Liver (tissue), 9 donors: ENCODE data around the gene ABLIM1. TPM values are rescaled to one million over a fixed set of nuclear protein-coding genes. Genes with fewer than 3 reads are reported as not detected.

ENCODE experiments used
- DNase-seq: peaks from one replicate; pipeline ENCODE4 v3.0.0-alpha.2; 2017; ENCODE audit warnings: low spot score
- H3K27ac ChIP-seq, 2 donors: one replicate each; pipeline ENCODE4 v1.7.0; 2013; ENCODE audit warnings: inconsistent platforms in 2 of 2, low read length in 2 of 2, control low read depth in 1 of 2, low read depth in 1 of 2, mild to moderate bottlenecking in 1 of 2
- H3K27me3 ChIP-seq, 4 donors: one replicate each; pipeline versions ENCODE4 v1.6.1 to v1.7.0; 2013; ENCODE audit warnings: low read length in 3 of 4, inconsistent platforms in 1 of 4, mild to moderate bottlenecking in 1 of 4, moderate library complexity in 1 of 4; ENCODE audit not compliant: control insufficient read depth in 4 of 4, insufficient read depth in 4 of 4
- H3K36me3 ChIP-seq, 4 donors: one replicate each; pipeline versions ENCODE4 v1.6.1 to v1.7.0; 2013; ENCODE audit warnings: low read length in 3 of 4, mild to moderate bottlenecking in 3 of 4, low read depth in 1 of 4, moderate library complexity in 1 of 4; ENCODE audit not compliant: control insufficient read depth in 4 of 4, insufficient read depth in 3 of 4
- H3K4me1 ChIP-seq, 4 donors: one replicate each; pipeline versions ENCODE4 v1.6.1 to v1.7.0; 2013; ENCODE audit warnings: low read length in 3 of 4, mild to moderate bottlenecking in 3 of 4, moderate library complexity in 1 of 4; ENCODE audit not compliant: control insufficient read depth in 4 of 4, insufficient read depth in 4 of 4
- H3K4me3 ChIP-seq, 3 donors: one replicate each; pipeline versions ENCODE4 v1.6.1 to v1.7.0; 2013; ENCODE audit warnings: low read length in 3 of 3, control low read depth in 1 of 3, low read depth in 1 of 3, mild to moderate bottlenecking in 1 of 3
- H3K9ac ChIP-seq, 2 donors: one replicate each; pipeline ENCODE4 v1.7.0; 2013; ENCODE audit warnings: low read length in 2 of 2, mild to moderate bottlenecking in 2 of 2, moderate library complexity in 2 of 2, control low read depth in 1 of 2, low read depth in 1 of 2
- H3K9me3 ChIP-seq, 4 donors: one replicate each; pipeline versions ENCODE4 v1.6.1 to v1.7.0; 2013; ENCODE audit warnings: low read length in 3 of 4; ENCODE audit not compliant: control insufficient read depth in 4 of 4
- FOXA2 ChIP-seq: IDR thresholded peaks from 2 replicates; pipeline ENCODE4 v1.6.1; 2016; ENCODE audit warnings: antibody characterized with exemption
- HNF4A ChIP-seq, 2 donors: conservative IDR thresholded peaks; 2 replicates each; pipeline ENCODE4 v1.6.1; 2016; ENCODE audit warnings: antibody characterized with exemption in 2 of 2, mild to moderate bottlenecking in 2 of 2
- HNF4G ChIP-seq: IDR thresholded peaks from 2 replicates; pipeline ENCODE4 v1.6.1; 2016; ENCODE audit warnings: antibody characterized with exemption
- JUND ChIP-seq, 2 donors: IDR thresholded peaks; 2 replicates each; pipeline ENCODE4 v1.6.1; 2016; ENCODE audit warnings: antibody characterized with exemption in 2 of 2
- RXRA ChIP-seq, 2 donors: IDR thresholded peaks; 2 replicates each; pipeline ENCODE4 v1.6.1; 2017 to 2018; ENCODE audit warnings: antibody characterized with exemption in 2 of 2, mild to moderate bottlenecking in 1 of 2
- SP1 ChIP-seq: IDR thresholded peaks from 2 replicates; pipeline ENCODE4 v1.6.1; 2018; ENCODE audit warnings: antibody characterized with exemption, mild to moderate bottlenecking
- TAF1 ChIP-seq: conservative IDR thresholded peaks from 2 replicates; pipeline ENCODE4 v1.6.1; 2016; ENCODE audit warnings: antibody characterized with exemption, mild to moderate bottlenecking
- WGBS: extraction: QIAGEN DNeasy Blood & Tissue Kit; methylation state at CpG from one replicate; pipeline ENCODE4 v1.1.7; 2013; 5-methylcytosine and 5-hydroxymethylcytosine counted together
- polyA plus RNA-seq, 2 donors: library from polyadenylated mRNA; stranded (reverse) in 1 of 2; unstranded in 1 of 2; fragments of 200-250 nt in 1 of 2; fragments of >200 nt in 1 of 2; fragmentation: Nextera tagmentation in 1 of 2; extraction: Ambion mirVana in 1 of 2; gene quantifications; one replicate each; pipeline versions ENCODE4 v1.2.1 to v1.2.3, GENCODE V29; 2013 to 2015
- total RNA-seq, 2 donors: library from RNA; depleted of rRNA; stranded (reverse); fragments of >200 nt; gene quantifications; one replicate each; pipeline ENCODE4 v1.2.3, GENCODE V29; 2014
- TF ChIP-seq, protein P1 (sequence below): IDR thresholded peaks from 2 replicates; pipeline ENCODE4 v1.6.1; 2016; ENCODE audit warnings: antibody characterized with exemption
- TF ChIP-seq, protein P2 (sequence below): IDR thresholded peaks from 2 replicates; pipeline ENCODE4 v1.6.1; 2016; ENCODE audit warnings: antibody characterized with exemption, mild to moderate bottlenecking
- TF ChIP-seq, protein P3 (sequence below): IDR thresholded peaks from 2 replicates; pipeline ENCODE4 v1.6.1; 2016; ENCODE audit warnings: antibody characterized with exemption
- TF ChIP-seq, protein P4 (sequence below): fragments of 150-350 bp; IDR thresholded peaks from 2 replicates; pipeline ENCODE4 v1.5.1; 2017; ENCODE audit warnings: improper control_type of control experiment, low read depth, low read length; ENCODE audit not compliant: missing input control
- donor health status: healthy.
- donor health status: healthy.
- donor health status: healthy.
- donor health status: healthy.
- donor health status: healthy.

ABLIM1 gene
- total and polyA plus RNA-seq, 4 donors = 10.9 to 31.3 (median 13.1) TPM

DNA sequence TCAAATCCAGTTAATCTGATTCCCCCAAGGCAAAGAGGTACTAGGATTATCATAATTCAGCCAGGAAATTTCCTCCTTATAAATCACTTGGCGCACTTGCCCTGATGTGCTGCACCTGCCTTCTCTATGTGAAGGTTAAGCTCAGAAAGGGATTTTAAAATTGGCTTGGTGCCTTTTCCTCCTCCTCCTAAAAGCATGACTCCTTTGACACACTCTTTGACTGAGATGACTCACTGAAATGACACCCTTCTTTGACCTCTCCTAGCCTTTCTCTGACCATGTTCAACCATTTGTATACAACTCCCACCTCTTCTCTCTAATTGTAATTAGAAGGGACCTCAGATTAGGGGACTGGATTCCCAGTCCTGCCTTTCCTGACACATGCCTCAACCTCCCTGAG lies 46.5 kb downstream of the ABLIM1 start:
- no peaks in the 10 kb centered on the region for H3K9me3 ChIP-seq
- peaks cover 15 to 47% (median 30%) of the 10 kb centered on the region in 4 donors for H3K4me1 ChIP-seq
- H3K27ac ChIP-seq = peak overlapping the region; percentile 68 to 90
- H3K9ac ChIP-seq = no peak overlapping the region
- DNase-seq = no peak
- H3K27me3 ChIP-seq = no peaks in the 10 kb centered on the region
- TF ChIP-seq JUND (IDR thresholded peaks at IDR 0.05) (peak in 1 of 2 donors; percentile 69), HNF4G (no peak), RXRA (IDR thresholded peaks at IDR 0.05) (peak in 1 of 2 donors; percentile 23)
- H3K36me3 ChIP-seq = no peaks in the 10 kb centered on the region
- no peak overlapping the region for H3K4me3 ChIP-seq
- WGBS = 98% methylated on average over 1 of the region's 1 CpG

DNA sequence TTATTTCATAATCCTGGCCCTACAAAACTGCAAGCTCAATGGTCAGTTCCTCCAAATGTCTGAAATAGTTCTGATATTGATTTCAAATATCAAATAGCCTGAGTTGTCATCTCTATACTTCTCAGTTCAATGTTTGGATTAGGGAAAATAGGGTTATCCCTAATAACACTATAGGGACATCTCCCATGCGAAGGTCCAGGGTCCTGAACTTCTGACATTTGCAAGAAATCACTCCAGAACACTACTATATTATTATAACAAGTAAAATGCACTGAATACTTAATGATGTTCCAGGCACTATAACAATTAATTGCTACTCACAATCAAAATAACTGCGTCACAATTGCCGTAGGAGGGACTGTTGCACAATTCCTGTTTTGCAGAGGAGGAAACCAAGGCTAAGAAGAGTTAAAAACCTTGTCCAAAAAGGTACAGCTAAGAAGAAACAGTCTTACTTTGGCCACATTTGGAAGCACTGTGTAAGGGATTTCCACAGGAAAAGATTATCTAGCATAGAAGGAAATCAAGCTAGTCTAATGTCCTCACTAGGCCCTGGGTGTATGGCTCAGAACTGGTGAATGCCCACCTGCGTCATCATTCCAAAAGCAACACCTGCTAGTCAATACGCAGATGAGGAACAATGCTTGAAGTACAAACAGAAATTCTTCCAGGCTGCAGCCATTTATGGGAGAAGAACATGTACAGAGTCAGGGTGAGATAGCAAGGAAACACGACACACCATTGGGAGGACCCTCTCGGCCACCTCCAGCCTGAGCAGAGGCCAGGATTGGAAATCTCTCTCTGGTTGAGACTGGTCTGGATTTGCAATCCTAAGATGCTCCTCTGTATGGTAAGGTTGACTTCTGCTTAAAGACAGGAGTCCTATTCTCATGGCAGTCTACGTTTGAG lies 48.3 kb downstream of the ABLIM1 start:
- H3K27me3 ChIP-seq = no peaks in the 10 kb centered on the region
- H3K4me1 ChIP-seq = peaks cover 21 to 56% (median 41%) of the 10 kb centered on the region in 4 donors
- H3K27ac ChIP-seq = peak overlapping the region; percentile 10 to 13
- H3K9ac ChIP-seq = no peak overlapping the region
- H3K9me3 ChIP-seq = no peaks in the 10 kb centered on the region
- H3K36me3 ChIP-seq = no peaks in the 10 kb centered on the region
- no peak for TF ChIP-seq JUND (IDR thresholded peaks at IDR 0.05)
- TF ChIP-seq HNF4A (conservative IDR thresholded peaks at IDR 0.05) = no peak
- TF ChIP-seq, protein P1, sequence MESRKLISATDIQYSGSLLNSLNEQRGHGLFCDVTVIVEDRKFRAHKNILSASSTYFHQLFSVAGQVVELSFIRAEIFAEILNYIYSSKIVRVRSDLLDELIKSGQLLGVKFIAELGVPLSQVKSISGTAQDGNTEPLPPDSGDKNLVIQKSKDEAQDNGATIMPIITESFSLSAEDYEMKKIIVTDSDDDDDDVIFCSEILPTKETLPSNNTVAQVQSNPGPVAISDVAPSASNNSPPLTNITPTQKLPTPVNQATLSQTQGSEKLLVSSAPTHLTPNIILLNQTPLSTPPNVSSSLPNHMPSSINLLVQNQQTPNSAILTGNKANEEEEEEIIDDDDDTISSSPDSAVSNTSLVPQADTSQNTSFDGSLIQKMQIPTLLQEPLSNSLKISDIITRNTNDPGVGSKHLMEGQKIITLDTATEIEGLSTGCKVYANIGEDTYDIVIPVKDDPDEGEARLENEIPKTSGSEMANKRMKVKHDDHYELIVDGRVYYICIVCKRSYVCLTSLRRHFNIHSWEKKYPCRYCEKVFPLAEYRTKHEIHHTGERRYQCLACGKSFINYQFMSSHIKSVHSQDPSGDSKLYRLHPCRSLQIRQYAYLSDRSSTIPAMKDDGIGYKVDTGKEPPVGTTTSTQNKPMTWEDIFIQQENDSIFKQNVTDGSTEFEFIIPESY = no peak
- TF ChIP-seq, protein P2, sequence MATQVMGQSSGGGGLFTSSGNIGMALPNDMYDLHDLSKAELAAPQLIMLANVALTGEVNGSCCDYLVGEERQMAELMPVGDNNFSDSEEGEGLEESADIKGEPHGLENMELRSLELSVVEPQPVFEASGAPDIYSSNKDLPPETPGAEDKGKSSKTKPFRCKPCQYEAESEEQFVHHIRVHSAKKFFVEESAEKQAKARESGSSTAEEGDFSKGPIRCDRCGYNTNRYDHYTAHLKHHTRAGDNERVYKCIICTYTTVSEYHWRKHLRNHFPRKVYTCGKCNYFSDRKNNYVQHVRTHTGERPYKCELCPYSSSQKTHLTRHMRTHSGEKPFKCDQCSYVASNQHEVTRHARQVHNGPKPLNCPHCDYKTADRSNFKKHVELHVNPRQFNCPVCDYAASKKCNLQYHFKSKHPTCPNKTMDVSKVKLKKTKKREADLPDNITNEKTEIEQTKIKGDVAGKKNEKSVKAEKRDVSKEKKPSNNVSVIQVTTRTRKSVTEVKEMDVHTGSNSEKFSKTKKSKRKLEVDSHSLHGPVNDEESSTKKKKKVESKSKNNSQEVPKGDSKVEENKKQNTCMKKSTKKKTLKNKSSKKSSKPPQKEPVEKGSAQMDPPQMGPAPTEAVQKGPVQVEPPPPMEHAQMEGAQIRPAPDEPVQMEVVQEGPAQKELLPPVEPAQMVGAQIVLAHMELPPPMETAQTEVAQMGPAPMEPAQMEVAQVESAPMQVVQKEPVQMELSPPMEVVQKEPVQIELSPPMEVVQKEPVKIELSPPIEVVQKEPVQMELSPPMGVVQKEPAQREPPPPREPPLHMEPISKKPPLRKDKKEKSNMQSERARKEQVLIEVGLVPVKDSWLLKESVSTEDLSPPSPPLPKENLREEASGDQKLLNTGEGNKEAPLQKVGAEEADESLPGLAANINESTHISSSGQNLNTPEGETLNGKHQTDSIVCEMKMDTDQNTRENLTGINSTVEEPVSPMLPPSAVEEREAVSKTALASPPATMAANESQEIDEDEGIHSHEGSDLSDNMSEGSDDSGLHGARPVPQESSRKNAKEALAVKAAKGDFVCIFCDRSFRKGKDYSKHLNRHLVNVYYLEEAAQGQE = peak; percentile 96
- TF ChIP-seq, protein P3, sequence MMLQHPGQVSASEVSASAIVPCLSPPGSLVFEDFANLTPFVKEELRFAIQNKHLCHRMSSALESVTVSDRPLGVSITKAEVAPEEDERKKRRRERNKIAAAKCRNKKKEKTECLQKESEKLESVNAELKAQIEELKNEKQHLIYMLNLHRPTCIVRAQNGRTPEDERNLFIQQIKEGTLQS = no peak
- H3K4me3 ChIP-seq = no peak overlapping the region
- 92% methylated on average over 8 of the region's 8 CpGs for WGBS
- DNase-seq = no peak

DNA sequence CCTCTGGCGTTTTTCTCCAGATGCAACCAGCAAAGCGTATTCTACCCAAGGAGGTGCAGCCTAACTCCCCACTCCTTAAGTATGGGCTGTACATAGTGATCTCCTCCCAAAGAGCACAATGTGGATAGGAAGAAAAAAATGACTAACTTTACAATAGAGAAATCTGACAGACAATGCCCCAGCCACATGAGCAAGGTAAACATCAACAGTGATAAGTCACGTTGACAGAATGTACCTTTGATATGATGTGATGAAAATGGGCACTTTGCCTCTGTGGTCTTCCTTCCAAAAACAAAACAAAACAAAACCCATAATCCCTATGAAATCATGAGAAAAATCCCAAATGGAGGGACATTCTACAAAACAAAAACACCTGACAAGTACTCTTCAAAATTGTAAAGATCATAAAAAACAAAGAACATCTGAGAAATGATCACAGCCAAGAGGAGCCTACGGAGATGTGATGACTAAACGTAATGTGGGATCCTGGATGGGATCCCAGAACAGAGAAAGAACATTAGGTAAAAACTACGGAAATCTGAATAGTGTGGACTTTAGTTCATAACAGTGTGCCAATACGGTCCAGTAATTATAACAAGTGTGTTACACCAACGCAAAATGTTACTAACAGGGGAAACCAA lies 50.6 kb downstream of the ABLIM1 start:
- Histone ChIP-seq H3K36me3 (no peaks in the 10 kb centered on the region), H3K27me3 (no peaks in the 10 kb centered on the region), H3K9me3 (no peaks in the 10 kb centered on the region), H3K4me3 (no peak overlapping the region), H3K9ac (no peak overlapping the region), H3K4me1 (peaks cover 18 to 39% (median 28%) of the 10 kb centered on the region in 4 donors), H3K27ac (peak overlapping the region; percentile 77 to 89)
- no peak for DNase-seq
- 40% methylated on average over 8 of the region's 8 CpGs for WGBS
- TF ChIP-seq, protein P1 = peak; percentile 53
- TF ChIP-seq RXRA (IDR thresholded peaks at IDR 0.05) (peak; percentile 50 to 70), SP1 (peak; percentile 75), TAF1 (no peak), FOXA2 (peak; percentile 87)
- TF ChIP-seq, protein P3 = peak; percentile 64
- TF ChIP-seq, protein P4, sequence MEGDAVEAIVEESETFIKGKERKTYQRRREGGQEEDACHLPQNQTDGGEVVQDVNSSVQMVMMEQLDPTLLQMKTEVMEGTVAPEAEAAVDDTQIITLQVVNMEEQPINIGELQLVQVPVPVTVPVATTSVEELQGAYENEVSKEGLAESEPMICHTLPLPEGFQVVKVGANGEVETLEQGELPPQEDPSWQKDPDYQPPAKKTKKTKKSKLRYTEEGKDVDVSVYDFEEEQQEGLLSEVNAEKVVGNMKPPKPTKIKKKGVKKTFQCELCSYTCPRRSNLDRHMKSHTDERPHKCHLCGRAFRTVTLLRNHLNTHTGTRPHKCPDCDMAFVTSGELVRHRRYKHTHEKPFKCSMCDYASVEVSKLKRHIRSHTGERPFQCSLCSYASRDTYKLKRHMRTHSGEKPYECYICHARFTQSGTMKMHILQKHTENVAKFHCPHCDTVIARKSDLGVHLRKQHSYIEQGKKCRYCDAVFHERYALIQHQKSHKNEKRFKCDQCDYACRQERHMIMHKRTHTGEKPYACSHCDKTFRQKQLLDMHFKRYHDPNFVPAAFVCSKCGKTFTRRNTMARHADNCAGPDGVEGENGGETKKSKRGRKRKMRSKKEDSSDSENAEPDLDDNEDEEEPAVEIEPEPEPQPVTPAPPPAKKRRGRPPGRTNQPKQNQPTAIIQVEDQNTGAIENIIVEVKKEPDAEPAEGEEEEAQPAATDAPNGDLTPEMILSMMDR = no peak
